Measurements from ENCODE around the gene AK3.

AK3 gene

DNA sequence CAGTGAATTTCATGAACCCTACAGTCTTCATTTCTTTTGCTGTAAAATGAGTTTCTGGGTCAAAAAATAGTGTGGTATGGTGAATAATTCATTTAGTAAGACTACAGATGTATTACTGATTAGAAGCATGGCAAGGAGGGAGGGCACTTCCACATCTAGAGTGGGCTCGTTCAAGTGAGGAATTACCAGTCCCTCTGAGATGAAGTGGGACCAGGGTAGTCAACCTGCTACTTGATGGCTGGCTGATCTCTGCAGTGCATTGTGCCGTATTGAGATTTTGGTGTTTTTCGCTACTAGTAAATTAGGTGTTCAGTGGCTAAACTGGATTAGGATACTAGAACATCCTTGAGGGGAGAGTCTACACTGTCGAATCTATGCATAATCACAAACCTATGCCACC is 50.9 kb downstream of the AK3 start:
- peaks cover 63% of the 10 kb centered on the region for H3K36me3 ChIP-seq (ENCODE audit: low read depth)
- ATAC-seq (ENCODE audit: low read depth): no peak
- H3K9me3 ChIP-seq (ENCODE audit: severe bottlenecking): no peaks in the 10 kb centered on the region
- no peak overlapping the region for H3K27ac ChIP-seq (ENCODE audit: poor library complexity, severe bottlenecking)
- no peak for DNase-seq (ENCODE audit: low spot score)
- TF ChIP-seq, protein P1, sequence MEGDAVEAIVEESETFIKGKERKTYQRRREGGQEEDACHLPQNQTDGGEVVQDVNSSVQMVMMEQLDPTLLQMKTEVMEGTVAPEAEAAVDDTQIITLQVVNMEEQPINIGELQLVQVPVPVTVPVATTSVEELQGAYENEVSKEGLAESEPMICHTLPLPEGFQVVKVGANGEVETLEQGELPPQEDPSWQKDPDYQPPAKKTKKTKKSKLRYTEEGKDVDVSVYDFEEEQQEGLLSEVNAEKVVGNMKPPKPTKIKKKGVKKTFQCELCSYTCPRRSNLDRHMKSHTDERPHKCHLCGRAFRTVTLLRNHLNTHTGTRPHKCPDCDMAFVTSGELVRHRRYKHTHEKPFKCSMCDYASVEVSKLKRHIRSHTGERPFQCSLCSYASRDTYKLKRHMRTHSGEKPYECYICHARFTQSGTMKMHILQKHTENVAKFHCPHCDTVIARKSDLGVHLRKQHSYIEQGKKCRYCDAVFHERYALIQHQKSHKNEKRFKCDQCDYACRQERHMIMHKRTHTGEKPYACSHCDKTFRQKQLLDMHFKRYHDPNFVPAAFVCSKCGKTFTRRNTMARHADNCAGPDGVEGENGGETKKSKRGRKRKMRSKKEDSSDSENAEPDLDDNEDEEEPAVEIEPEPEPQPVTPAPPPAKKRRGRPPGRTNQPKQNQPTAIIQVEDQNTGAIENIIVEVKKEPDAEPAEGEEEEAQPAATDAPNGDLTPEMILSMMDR (IDR thresholded peaks at IDR 0.05; ENCODE audit: poor library complexity, severe bottlenecking): no peak
- no peaks in the 10 kb centered on the region for H3K27me3 ChIP-seq (ENCODE audit: insufficient read depth, poor library complexity, severe bottlenecking)
- no peak overlapping the region for H3K4me3 ChIP-seq (ENCODE audit: severe bottlenecking)
- H3K4me1 ChIP-seq (ENCODE audit: insufficient read depth, poor library complexity, severe bottlenecking): no peaks in the 10 kb centered on the region

- TF ChIP-seq, protein P1 (IDR thresholded peaks at IDR 0.05; ENCODE audit: poor library complexity, severe bottlenecking): no peak
- H3K27me3 ChIP-seq (ENCODE audit: insufficient read depth, poor library complexity, severe bottlenecking): no peaks in the 10 kb centered on the region
- no peaks in the 10 kb centered on the region for H3K4me1 ChIP-seq (ENCODE audit: insufficient read depth, poor library complexity, severe bottlenecking)
- H3K9me3 ChIP-seq (ENCODE audit: severe bottlenecking): no peaks in the 10 kb centered on the region
- ATAC-seq (ENCODE audit: low read depth) (peak; percentile 31; the same call in 2 of the 3 replicates), DNase-seq (ENCODE audit: low spot score) (no peak)
- H3K4me3 ChIP-seq (ENCODE audit: severe bottlenecking): no peak overlapping the region
- H3K27ac ChIP-seq (ENCODE audit: poor library complexity, severe bottlenecking): no peak overlapping the region
- H3K36me3 ChIP-seq (ENCODE audit: low read depth): peaks cover 68% of the 10 kb centered on the region
Measured at GRCh38 chr9:4689687-4690104, 51.3 kb downstream of the AK3 start.

DNA sequence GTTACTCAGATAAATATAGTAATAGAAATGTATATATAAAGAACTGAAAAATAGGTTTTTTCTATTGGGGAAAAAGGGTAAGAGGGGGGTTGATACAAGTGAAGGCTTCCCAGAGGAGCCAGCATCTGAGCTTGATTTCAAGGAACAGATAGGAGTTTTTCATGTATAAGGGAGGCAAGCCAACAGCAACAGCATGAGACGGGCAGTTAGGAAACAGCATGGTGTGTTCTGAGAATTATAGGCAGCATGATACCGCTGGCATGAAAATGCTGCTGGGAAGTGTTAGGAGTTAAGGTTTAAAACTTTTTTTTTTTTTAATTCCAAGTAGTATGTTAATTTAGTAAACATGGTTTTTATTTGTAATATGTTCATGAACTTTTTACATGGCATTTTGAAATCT is 52.0 kb downstream of the AK3 start:
- peaks cover 74% of the 10 kb centered on the region for H3K36me3 ChIP-seq (ENCODE audit: low read depth)
- ATAC-seq (ENCODE audit: low read depth) (no peak), DNase-seq (ENCODE audit: low spot score) (no peak)
- no peaks in the 10 kb centered on the region for H3K9me3 ChIP-seq (ENCODE audit: severe bottlenecking)
- no peak overlapping the region for H3K27ac ChIP-seq (ENCODE audit: poor library complexity, severe bottlenecking)
- TF ChIP-seq, protein P1 (IDR thresholded peaks at IDR 0.05; ENCODE audit: poor library complexity, severe bottlenecking): no peak
- H3K4me1 ChIP-seq (ENCODE audit: insufficient read depth, poor library complexity, severe bottlenecking): no peaks in the 10 kb centered on the region
- H3K27me3 ChIP-seq (ENCODE audit: insufficient read depth, poor library complexity, severe bottlenecking): no peaks in the 10 kb centered on the region
- no peak overlapping the region for H3K4me3 ChIP-seq (ENCODE audit: severe bottlenecking)

GRCh38 chr9:4686584-4686983 is 54.4 kb downstream of the AK3 start:
- Histone ChIP-seq H3K36me3 (ENCODE audit: low read depth) (peaks cover 62% of the 10 kb centered on the region), H3K4me1 (ENCODE audit: insufficient read depth, poor library complexity, severe bottlenecking) (no peaks in the 10 kb centered on the region), H3K4me3 (ENCODE audit: severe bottlenecking) (no peak overlapping the region), H3K27ac (ENCODE audit: poor library complexity, severe bottlenecking) (no peak overlapping the region), H3K9me3 (ENCODE audit: severe bottlenecking) (no peaks in the 10 kb centered on the region), H3K27me3 (ENCODE audit: insufficient read depth, poor library complexity, severe bottlenecking) (no peaks in the 10 kb centered on the region)
- TF ChIP-seq, protein P1 (IDR thresholded peaks at IDR 0.05; ENCODE audit: poor library complexity, severe bottlenecking): no peak
- DNase-seq (ENCODE audit: low spot score) (no peak), ATAC-seq (ENCODE audit: low read depth) (no peak)

DNA sequence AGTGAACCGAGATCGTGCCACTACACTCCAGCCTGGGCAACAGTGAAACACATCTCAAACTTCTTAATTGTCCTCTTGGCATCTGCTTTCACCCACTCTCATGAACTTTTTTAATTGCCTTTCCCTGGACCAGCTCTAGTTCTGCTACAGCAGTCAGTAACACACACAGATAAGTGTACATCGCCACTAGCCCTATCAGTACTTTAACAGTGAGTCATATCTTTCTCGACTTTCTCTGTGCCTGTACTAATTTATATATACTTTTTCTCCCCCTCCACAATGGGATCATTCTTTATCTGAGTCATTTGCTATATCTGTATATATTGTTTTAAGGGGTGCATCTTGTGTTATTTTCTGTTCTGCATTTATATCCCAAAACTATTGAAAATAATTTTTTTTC is 54.9 kb downstream of the AK3 start:
- peaks cover 2% of the 10 kb centered on the region for H3K4me1 ChIP-seq (ENCODE audit: insufficient read depth, poor library complexity, severe bottlenecking)
- ATAC-seq (ENCODE audit: low read depth): no peak
- H3K36me3 ChIP-seq (ENCODE audit: low read depth): peaks cover 61% of the 10 kb centered on the region
- H3K9me3 ChIP-seq (ENCODE audit: severe bottlenecking): no peaks in the 10 kb centered on the region
- no peak overlapping the region for H3K4me3 ChIP-seq (ENCODE audit: severe bottlenecking)
- TF ChIP-seq, protein P1 (IDR thresholded peaks at IDR 0.05; ENCODE audit: poor library complexity, severe bottlenecking): no peak
- no peak for DNase-seq (ENCODE audit: low spot score)
- H3K27ac ChIP-seq (ENCODE audit: poor library complexity, severe bottlenecking): no peak overlapping the region
- H3K27me3 ChIP-seq (ENCODE audit: insufficient read depth, poor library complexity, severe bottlenecking): no peaks in the 10 kb centered on the region

Data from RWPE2 (cell line).